H1 (cell line): Measurements from ENCODE around the gene LTN1. TPM values are rescaled to one million over a fixed set of nuclear protein-coding genes. Genes with fewer than 3 reads are reported as not detected.
A peak's percentile ranks its signal among the peaks of the same experiment; 100 is the strongest.

Source experiments
- ASH2L ChIP-seq: fragments of 200-600, 300-600 bp; sonication (generic); IDR thresholded peaks from one replicate; pipeline ENCODE4 v1.7.1; 2017; ENCODE audit warnings: low read length
- ATF2 ChIP-seq: IDR thresholded peaks from 2 replicates; pipeline ENCODE4 v1.6.1; 2012; ENCODE audit warnings: low read length, inconsistent platforms
- ATF3 ChIP-seq: IDR thresholded peaks from 2 replicates; pipeline ENCODE4 v1.6.1; 2011; ENCODE audit warnings: low read depth, mild to moderate bottlenecking, low read length; ENCODE audit not compliant: insufficient read depth
- BCL11A ChIP-seq, 2 experiments: IDR thresholded peaks; one replicate each; pipeline ENCODE4 v1.6.1; 2011; ENCODE audit warnings: low read depth in 2 of 2, low read length in 2 of 2, mild to moderate bottlenecking in 2 of 2
- CBX8 ChIP-seq: fragments of 300-800, 300-1000 bp; sonication (generic); IDR thresholded peaks from 2 replicates; pipeline ENCODE4 v1.7.1; 2016; ENCODE audit warnings: low read depth, low read length, borderline replicate concordance
- CHD2 ChIP-seq: IDR thresholded peaks from 2 replicates; pipeline ENCODE4 v1.6.1; 2012; ENCODE audit warnings: low read length, improper control_type of control experiment
- CTBP2 ChIP-seq: IDR thresholded peaks from 2 replicates; pipeline ENCODE4 v1.7.0; 2011; ENCODE audit warnings: borderline replicate concordance, mild to moderate bottlenecking, moderate library complexity, mixed read lengths, low read length; ENCODE audit not compliant: insufficient read depth, insufficient read length
- EGR1 ChIP-seq: IDR thresholded peaks from 2 replicates; pipeline ENCODE4 v1.6.1; 2011; ENCODE audit warnings: low read depth, low read length, borderline replicate concordance
- FOSL1 ChIP-seq: IDR thresholded peaks from 2 replicates; pipeline ENCODE4 v1.6.1; 2011; ENCODE audit warnings: mild to moderate bottlenecking, low read depth, low read length, moderate library complexity; ENCODE audit not compliant: insufficient read depth
- JUND ChIP-seq: IDR thresholded peaks from 2 replicates; pipeline ENCODE4 v1.6.1; 2011; ENCODE audit warnings: mild to moderate bottlenecking, improper control_type of control experiment, low read length
- KDM4A ChIP-seq: IDR thresholded peaks from one replicate; pipeline ENCODE4 v1.7.1; 2012; ENCODE audit warnings: low read depth, mild to moderate bottlenecking, moderate library complexity, low read length, inconsistent platforms; ENCODE audit not compliant: severe bottlenecking
- MAX ChIP-seq: IDR thresholded peaks from 2 replicates; pipeline ENCODE4 v1.6.1; 2012; ENCODE audit warnings: inconsistent platforms
- PHF8 ChIP-seq: fragments of 200-600 bp; sonication (generic); conservative IDR thresholded peaks from 2 replicates; pipeline ENCODE4 v1.7.1; 2012; ENCODE audit warnings: low read depth, mild to moderate bottlenecking, inconsistent platforms, low read length, moderate library complexity
- POLR2A ChIP-seq, 2 experiments: IDR thresholded peaks; 1 replicate in 1 of 2; 2 replicates in 1 of 2; pipeline ENCODE4 v1.6.1; 2011; ENCODE audit warnings: low read depth in 2 of 2, low read length in 2 of 2, mild to moderate bottlenecking in 2 of 2; ENCODE audit errors: control extremely low read depth in 1 of 2
- SIN3A ChIP-seq, 2 experiments: IDR thresholded peaks in 1 of 2; conservative IDR thresholded peaks in 1 of 2; 2 replicates each; pipeline ENCODE4 v1.6.1; 2011 to 2012; ENCODE audit warnings: low read length in 2 of 2, improper control_type of control experiment in 1 of 2, low read depth in 1 of 2, mild to moderate bottlenecking in 1 of 2
- SIX5 ChIP-seq: IDR thresholded peaks from 2 replicates; pipeline ENCODE4 v1.6.1; 2011; ENCODE audit warnings: mild to moderate bottlenecking, low read depth, low read length
- SP4 ChIP-seq: IDR thresholded peaks from 2 replicates; pipeline ENCODE4 v1.6.1; 2012; ENCODE audit warnings: low read length, inconsistent platforms
- SRF ChIP-seq: IDR thresholded peaks from 2 replicates; pipeline ENCODE4 v1.6.1; 2011; ENCODE audit warnings: mild to moderate bottlenecking, low read depth, low read length, moderate library complexity
- SUZ12 ChIP-seq: fragments of 200-600 bp; sonication (generic); IDR thresholded peaks from 2 replicates; pipeline ENCODE4 v1.6.1; 2012; ENCODE audit warnings: mild to moderate bottlenecking, inconsistent platforms, low read length, moderate library complexity, mixed read lengths
- TAF7 ChIP-seq: optimal IDR thresholded peaks from 2 replicates; pipeline ENCODE3; 2011; ENCODE audit warnings: low read depth, mild to moderate bottlenecking, inconsistent platforms, low read length, moderate library complexity, borderline replicate concordance
- TBP ChIP-seq: IDR thresholded peaks from 2 replicates; pipeline ENCODE4 v1.6.1; 2011; ENCODE audit warnings: low read depth, low read length, improper control_type of control experiment
- YY1 ChIP-seq: IDR thresholded peaks from 2 replicates; pipeline ENCODE4 v1.6.1; 2011; ENCODE audit warnings: low read depth, mild to moderate bottlenecking, low read length
- polyA plus RNA-seq, 7 experiments: library from polyadenylated mRNA; depleted of rRNA in 3 of 7; stranded (reverse) in 5 of 7; unstranded in 2 of 7; fragments of >200 nt in 5 of 7; fragments of 200-250 nt in 2 of 7; gene quantifications; 1 replicate in 5 of 7; 2 replicates in 1 of 7; 4 replicates in 1 of 7; pipeline versions ENCODE4 v1.2.1 to v1.2.3, GENCODE V29; 2011 to 2013; ENCODE audit warnings: missing spikeins in 2 of 7, mixed read lengths in 2 of 7
- total RNA-seq: library from RNA; stranded (reverse); fragmentation: NEBNext Ultra II Directional; extraction: Animal tissue kit (Norgen Biotek cat#: 25700); gene quantifications from 2 replicates; pipeline ENCODE4 v1.2.1, GENCODE V29; 2021

The LTN1 gene
- total and polyA plus RNA-seq, 2 of the 8 experiments (the other 6 are each of a cell fraction or from before 2014, with no cell fraction given), result 3.2 to 23.5 TPM

- TF ChIP-seq ATF2, result peak; percentile 99
- no peak for TF ChIP-seq SRF
- TF ChIP-seq ATF3, result no peak
- peak; percentile 89 for TF ChIP-seq JUND
- TF ChIP-seq EGR1, result 0 out of 2 replicates have a peak, but pooled peaks have one; percentile 16
- TF ChIP-seq CBX8, result no peak
- TF ChIP-seq ASH2L, result peak; percentile 96
- TF ChIP-seq TBP, result peak; percentile 87
- peak; percentile 77 for TF ChIP-seq CHD2
- peak; percentile 78 for TF ChIP-seq KDM4A
- TF ChIP-seq SIN3A (conservative IDR thresholded peaks at IDR 0.05 in 1 of 2, IDR thresholded peaks at IDR 0.05 in 1 of 2; ENCODE audit: low read depth in 1 of 2, low read length in 2 of 2), result peak; percentile 88 to 99
- no peak for TF ChIP-seq CTBP2
- peak; percentile 59 to 95 for TF ChIP-seq POLR2A (IDR thresholded peaks at IDR 0.05; ENCODE audit: control extremely low read depth in 1 of 2, low read depth in 2 of 2, low read length in 2 of 2)
- TF ChIP-seq SIX5, result no peak
- no peak for TF ChIP-seq SP4
- TF ChIP-seq SUZ12, result no peak
- TF ChIP-seq BCL11A (IDR thresholded peaks at IDR 0.05; ENCODE audit: low read depth in 2 of 2, low read length in 2 of 2), result no peak
- peak; percentile 59; the same call in 1 of the 2 replicates for TF ChIP-seq PHF8
- peak; percentile 41 for TF ChIP-seq TAF7
- no peak; the same call in 1 of the 2 replicates for TF ChIP-seq YY1
- TF ChIP-seq FOSL1, result no peak
- peak; percentile 57 for TF ChIP-seq MAX
These were observed at the start of gene LTN1 (continued) for GRCh38 chr21:28992526-28993292.
